SK-N-SH (cell line): ENCODE results near the gene AVPR2. TPM values are rescaled to one million over a fixed set of nuclear protein-coding genes. Genes with fewer than 3 reads are reported as not detected.

Experiments used
- CTCF ChIA-PET: fragments of 300-600, 350-600 bp; formaldehyde crosslinking; extraction: SDS; loops from one replicate; lab custom pipeline; 2021; lab: Yijun Ruan, JAX
- POLR2A ChIA-PET: fragments of 350-600 bp; sonication (Branson Sonifier 250); formaldehyde crosslinking; extraction: SDS; loops from one replicate; lab custom pipeline; 2020; ENCODE audit warnings: antibody characterized with exemption, inconsistent platforms; lab: Yijun Ruan, JAX
- DNase-seq: peaks from one replicate; pipeline ENCODE4 v3.0.0; 2012
- H2AFZ ChIP-seq: fragments of 200-600 bp; sonication (generic); 2 replicates; pipeline ENCODE4 v1.8.1; 2016; ENCODE audit warnings: antibody characterized with exemption, mild to moderate bottlenecking, low read depth
- H3F3A ChIP-seq: fragments of 200-600 bp; sonication (generic); replicated peaks from 2 replicates; pipeline ENCODE3; 2016; ENCODE audit warnings: antibody characterized with exemption, mild to moderate bottlenecking; ENCODE audit not compliant: insufficient read depth
- H3K27ac ChIP-seq, 2 experiments: fragments of 200-500 bp in 1 of 2; fragments of 200-600 bp in 1 of 2; sonication (Bioruptor generic) in 1 of 2; sonication (generic), shearing (Covaris generic) in 1 of 2; 2 replicates each; pipeline versions ENCODE4 v1.5.1 to v1.6.1; 2014 to 2016; ENCODE audit warnings: low read depth in 2 of 2, inconsistent platforms in 1 of 2, low read length in 1 of 2, mild to moderate bottlenecking in 1 of 2, mixed read lengths in 1 of 2
- H3K27me3 ChIP-seq: fragments of 200-600 bp; sonication (generic), shearing (Covaris generic); 2 replicates; pipeline ENCODE4 v1.6.1; 2016; ENCODE audit warnings: mixed run types; ENCODE audit not compliant: insufficient read depth
- H3K36me3 ChIP-seq, 2 experiments: fragments of 200-500 bp in 1 of 2; fragments of 200-600 bp in 1 of 2; sonication (Bioruptor generic) in 1 of 2; sonication (generic) in 1 of 2; replicated peaks in 1 of 2; 2 replicates each; pipeline versions ENCODE3 to v1.5.1; 2014 to 2016; ENCODE audit warnings: low read length in 1 of 2, mild to moderate bottlenecking in 1 of 2; ENCODE audit not compliant: insufficient read depth in 2 of 2, control insufficient read depth in 1 of 2
- H3K4me1 ChIP-seq, 2 experiments: fragments of 200-500 bp in 1 of 2; fragments of 200-600 bp in 1 of 2; sonication (Bioruptor generic) in 1 of 2; sonication (generic), shearing (Covaris generic) in 1 of 2; 2 replicates each; pipeline versions ENCODE4 v1.5.1 to v1.6.1; 2014 to 2016; ENCODE audit warnings: low read depth in 1 of 2, low read length in 1 of 2, mixed run types in 1 of 2; ENCODE audit not compliant: insufficient read depth in 2 of 2, control insufficient read depth in 1 of 2
- H3K4me2 ChIP-seq: fragments of 200-600 bp; sonication (generic), shearing (Covaris generic); 2 replicates; pipeline ENCODE4 v1.6.1; 2017; ENCODE audit warnings: mixed run types
- H3K4me3 ChIP-seq, 2 experiments: fragments of 200-500 bp in 1 of 2; fragments of 200-600 bp in 1 of 2; sonication (Bioruptor generic) in 1 of 2; sonication (generic), shearing (Covaris generic) in 1 of 2; 2 replicates each; pipeline versions ENCODE4 v1.5.1 to v1.8.1; 2014 to 2016; ENCODE audit warnings: low read depth in 2 of 2, inconsistent platforms in 1 of 2, low read length in 1 of 2, mild to moderate bottlenecking in 1 of 2, mixed read lengths in 1 of 2, moderate library complexity in 1 of 2
- H3K79me2 ChIP-seq: fragments of 200-600 bp; sonication (generic); 2 replicates; pipeline ENCODE4 v1.8.1; 2017; ENCODE audit warnings: mild to moderate bottlenecking; ENCODE audit not compliant: insufficient read depth
- H3K9ac ChIP-seq: fragments of 200-600 bp; sonication (generic); 2 replicates; pipeline ENCODE4 v1.6.1; 2017; ENCODE audit warnings: mixed run types
- H3K9me2 ChIP-seq: fragments of 200-600 bp; sonication (generic); 2 replicates; pipeline ENCODE4 v1.6.1; 2017; ENCODE audit warnings: mixed run types
- H3K9me3 ChIP-seq: fragments of 200-600 bp; sonication (generic); 2 replicates; pipeline ENCODE4 v1.6.1; 2017; ENCODE audit warnings: mixed run types, mild to moderate bottlenecking, moderate library complexity
- H4K20me1 ChIP-seq: fragments of 200-600 bp; sonication (generic); 2 replicates; pipeline ENCODE4 v1.6.1; 2017; ENCODE audit warnings: mild to moderate bottlenecking, mixed run types; ENCODE audit not compliant: insufficient read depth
- CTCF ChIP-seq: fragments of 200-600 bp; sonication (generic); IDR thresholded peaks from 2 replicates; pipeline ENCODE4 v1.6.1; 2017; ENCODE audit warnings: antibody characterized with exemption, mild to moderate bottlenecking, moderate library complexity
- ELF1 ChIP-seq: IDR thresholded peaks from 2 replicates; pipeline ENCODE4 v1.4.0; 2012
- EP300 ChIP-seq, 2 experiments: IDR thresholded peaks; 2 replicates each; pipeline versions ENCODE4 v1.4.0 to v1.6.1; 2012; ENCODE audit warnings: borderline replicate concordance in 1 of 2, low read depth in 1 of 2, low read length in 1 of 2
- EZH2phosphoT487 ChIP-seq: fragments of 200-600 bp; sonication (generic); IDR thresholded peaks from 2 replicates; pipeline ENCODE4 v1.6.1; 2017; ENCODE audit warnings: low read depth, mixed run types, mild to moderate bottlenecking, antibody characterized with exemption, moderate library complexity, borderline replicate concordance
- FOXM1 ChIP-seq: IDR thresholded peaks from 2 replicates; pipeline ENCODE4 v1.4.0; 2012; ENCODE audit warnings: low read depth, mild to moderate bottlenecking
- GABPA ChIP-seq: IDR thresholded peaks from 2 replicates; pipeline ENCODE4 v1.4.0; 2012; ENCODE audit warnings: low read depth, mild to moderate bottlenecking
- GATA2 ChIP-seq: sonication (generic); formaldehyde crosslinking; IDR thresholded peaks from 2 replicates; pipeline ENCODE4 v1.5.0; 2020; ENCODE audit warnings: mild to moderate bottlenecking, missing genetic modification reagents
- JUND ChIP-seq: IDR thresholded peaks from 2 replicates; pipeline ENCODE4 v1.4.0; 2012
- MEF2A ChIP-seq: IDR thresholded peaks from 2 replicates; pipeline ENCODE4 v1.4.0; 2012; ENCODE audit warnings: low read depth, borderline replicate concordance
- RAD21 ChIP-seq: IDR thresholded peaks from 2 replicates; pipeline ENCODE4 v1.6.1; 2012; ENCODE audit warnings: mild to moderate bottlenecking, low read length
- RFX5 ChIP-seq: IDR thresholded peaks from 2 replicates; pipeline ENCODE4 v1.6.1; 2012; ENCODE audit warnings: mild to moderate bottlenecking, improper control_type of control experiment, low read length
- SMC3 ChIP-seq: IDR thresholded peaks from 2 replicates; pipeline ENCODE4 v1.6.1; 2012; ENCODE audit warnings: low read depth, low read length, improper control_type of control experiment
- USF1 ChIP-seq: IDR thresholded peaks from 2 replicates; pipeline ENCODE4 v1.4.0; 2012; ENCODE audit warnings: low read depth, borderline replicate concordance
- YY1 ChIP-seq: IDR thresholded peaks from 2 replicates; pipeline ENCODE4 v1.4.0; 2012; ENCODE audit warnings: low read depth, mild to moderate bottlenecking
- WGBS: methylation state at CpG from one replicate; pipeline ENCODE4 v1.1.6; 2017; ENCODE audit warnings: low lambda C conversion rate; 5-methylcytosine and 5-hydroxymethylcytosine counted together
- polyA plus RNA-seq, 3 experiments: library from polyadenylated mRNA; depleted of rRNA; stranded (reverse); fragments of >200 nt; gene quantifications; 2 replicates each; pipeline ENCODE4 v1.2.3, GENCODE V29; 2012
- TF ChIP-seq, protein P1 (sequence below): IDR thresholded peaks from 2 replicates; pipeline ENCODE4 v1.4.0; 2012; ENCODE audit warnings: low read depth, borderline replicate concordance
- TF ChIP-seq, protein P2 (sequence below): IDR thresholded peaks from 2 replicates; pipeline ENCODE4; 2012

AVPR2 gene
- polyA plus RNA-seq, 1 of the 3 experiments (the other 2 are of a cell fraction) = not detected

DNA sequence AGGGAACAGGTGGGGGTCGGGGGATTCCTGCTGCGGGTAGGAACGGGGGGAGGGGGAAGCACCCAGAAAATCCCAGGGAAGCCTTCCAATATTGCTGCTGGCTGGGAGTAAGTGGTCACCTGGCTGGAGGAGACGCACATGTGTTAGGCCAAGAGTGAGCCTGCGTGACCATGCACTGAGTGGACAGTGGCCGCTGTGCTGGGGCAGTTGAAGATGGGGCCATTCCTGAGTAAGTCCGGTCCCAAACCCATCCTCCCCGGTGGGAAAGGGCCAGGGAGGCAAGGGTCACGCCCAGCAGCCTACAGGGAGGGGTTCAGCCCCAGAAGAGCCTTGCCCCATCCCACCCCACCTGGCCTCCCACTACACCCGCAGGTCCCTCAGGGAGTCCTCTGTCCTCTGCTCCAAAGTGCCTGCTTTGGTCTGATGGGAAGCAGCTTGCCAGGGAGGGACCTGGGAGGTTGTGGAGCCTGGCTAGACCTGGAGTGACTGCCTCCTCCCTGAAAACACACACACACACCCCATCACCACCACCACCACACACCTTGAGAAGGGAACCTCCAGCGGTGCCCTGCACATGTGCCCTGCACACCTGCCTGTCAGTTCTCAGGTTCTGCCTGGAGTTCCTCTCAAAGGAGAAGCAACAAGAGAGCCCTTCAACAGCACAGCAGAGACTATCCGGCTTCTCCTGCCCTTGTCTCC is 24.6 kb upstream of the AVPR2 start:
- no peak for DNase-seq
- H3K9me3 ChIP-seq = no peaks in the 10 kb centered on the region
- H4K20me1 ChIP-seq = peaks cover 3% of the 10 kb centered on the region; the same call in 1 of the 2 replicates
- no peaks in the 10 kb centered on the region for H3K9me2 ChIP-seq
- no peak overlapping the region for H2AFZ ChIP-seq
- WGBS = 54% methylated on average over 6 of the region's 12 CpGs
- H3K27me3 ChIP-seq = peaks cover 28% of the 10 kb centered on the region
- CTCF ChIA-PET = interaction anchor here (1.9 to 2.3 kb wide), 2 partner anchors 42 to 67 kb away, joined by 7 to 8 read pairs; no protein-coding TSS in a partner anchor
- peaks cover 0 to 49% of the 10 kb centered on the region in 2 experiments; a peak in 1 of 4 replicates for H3K4me1 ChIP-seq
- no peaks in the 10 kb centered on the region for H3K36me3 ChIP-seq
- no peaks in the 10 kb centered on the region for H3K79me2 ChIP-seq
- no peak overlapping the region for H3K9ac ChIP-seq
- H3K4me2 ChIP-seq = no peak overlapping the region
- H3K27ac ChIP-seq = peak overlapping the region in 1 of 2 experiments; percentile 87; a peak in 2 of 4 replicates
- H3K4me3 ChIP-seq = no peak overlapping the region
- TF ChIP-seq RFX5 (no peak), YY1 (no peak), JUND (no peak), SMC3 (no peak), MEF2A (no peak), FOXM1 (no peak), RAD21 (no peak), GATA2 (CRISPR knock-in tag) (no peak), USF1 (no peak), EP300 (IDR thresholded peaks at IDR 0.05; ENCODE audit: borderline replicate concordance in 1 of 2, low read depth in 1 of 2, low read length in 1 of 2) (no peak), EZH2phosphoT487 (no peak), ELF1 (no peak), CTCF (no peak), GABPA (no peak)
- TF ChIP-seq, protein P1, sequence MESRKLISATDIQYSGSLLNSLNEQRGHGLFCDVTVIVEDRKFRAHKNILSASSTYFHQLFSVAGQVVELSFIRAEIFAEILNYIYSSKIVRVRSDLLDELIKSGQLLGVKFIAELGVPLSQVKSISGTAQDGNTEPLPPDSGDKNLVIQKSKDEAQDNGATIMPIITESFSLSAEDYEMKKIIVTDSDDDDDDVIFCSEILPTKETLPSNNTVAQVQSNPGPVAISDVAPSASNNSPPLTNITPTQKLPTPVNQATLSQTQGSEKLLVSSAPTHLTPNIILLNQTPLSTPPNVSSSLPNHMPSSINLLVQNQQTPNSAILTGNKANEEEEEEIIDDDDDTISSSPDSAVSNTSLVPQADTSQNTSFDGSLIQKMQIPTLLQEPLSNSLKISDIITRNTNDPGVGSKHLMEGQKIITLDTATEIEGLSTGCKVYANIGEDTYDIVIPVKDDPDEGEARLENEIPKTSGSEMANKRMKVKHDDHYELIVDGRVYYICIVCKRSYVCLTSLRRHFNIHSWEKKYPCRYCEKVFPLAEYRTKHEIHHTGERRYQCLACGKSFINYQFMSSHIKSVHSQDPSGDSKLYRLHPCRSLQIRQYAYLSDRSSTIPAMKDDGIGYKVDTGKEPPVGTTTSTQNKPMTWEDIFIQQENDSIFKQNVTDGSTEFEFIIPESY = no peak
- TF ChIP-seq, protein P2, sequence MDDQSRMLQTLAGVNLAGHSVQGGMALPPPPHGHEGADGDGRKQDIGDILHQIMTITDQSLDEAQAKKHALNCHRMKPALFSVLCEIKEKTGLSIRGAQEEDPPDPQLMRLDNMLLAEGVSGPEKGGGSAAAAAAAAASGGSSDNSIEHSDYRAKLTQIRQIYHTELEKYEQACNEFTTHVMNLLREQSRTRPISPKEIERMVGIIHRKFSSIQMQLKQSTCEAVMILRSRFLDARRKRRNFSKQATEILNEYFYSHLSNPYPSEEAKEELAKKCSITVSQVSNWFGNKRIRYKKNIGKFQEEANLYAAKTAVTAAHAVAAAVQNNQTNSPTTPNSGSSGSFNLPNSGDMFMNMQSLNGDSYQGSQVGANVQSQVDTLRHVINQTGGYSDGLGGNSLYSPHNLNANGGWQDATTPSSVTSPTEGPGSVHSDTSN = no peak
- POLR2A ChIA-PET = interaction anchor here (0.6 to 2.7 kb wide), 3 partner anchors 23 to 85 kb away, joined by 3 to 9 read pairs (median 6); partner anchors contain the start of genes IDH3G and SSR4
- H3F3A ChIP-seq = no peaks in the 10 kb centered on the region
